HG03460 (cell line): ENCODE data around the gene KRT3.
"Not testable (repeated sequence)": the region's sequence is repeated elsewhere in the genome, so short reads cannot be mapped to it uniquely, and the experiment has no call there.

ENCODE experiments used
- ATAC-seq: cut with Tn5 transposase; IDR thresholded peaks from one replicate; pipeline ENCODE4 v1.9.1; 2021; ENCODE audit not compliant: unreplicated experiment

The KRT3 gene

DNA sequence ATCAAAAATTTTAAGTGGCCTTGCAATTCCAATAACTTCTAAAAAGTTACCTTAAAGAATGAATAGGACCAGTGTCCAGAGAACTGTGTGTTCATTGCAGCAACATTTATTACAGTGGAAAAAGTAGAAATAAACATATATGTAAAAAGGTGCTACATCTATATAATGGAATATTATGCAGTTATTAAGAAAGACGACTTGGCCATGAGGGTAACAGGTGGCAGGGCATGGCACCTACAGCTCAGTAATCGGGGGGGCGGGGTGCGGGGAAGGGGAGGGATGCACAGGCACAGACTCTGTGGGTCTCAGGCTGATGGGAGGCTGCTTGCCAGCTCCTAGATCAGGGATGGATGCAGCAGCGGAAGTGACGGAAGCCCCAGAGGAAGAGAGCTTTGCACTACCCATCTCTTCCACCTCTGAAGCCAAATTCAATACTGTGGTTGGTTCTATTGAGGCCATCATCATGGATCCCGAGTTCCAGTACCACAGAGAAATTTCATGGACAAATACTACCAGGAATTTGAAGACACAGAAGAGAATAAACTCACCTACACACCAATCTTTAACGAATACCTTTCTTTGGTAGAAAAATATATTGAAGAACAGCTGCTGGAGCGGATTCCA, 32.8 kb downstream of the KRT3 start:
- ATAC-seq = no peak

DNA sequence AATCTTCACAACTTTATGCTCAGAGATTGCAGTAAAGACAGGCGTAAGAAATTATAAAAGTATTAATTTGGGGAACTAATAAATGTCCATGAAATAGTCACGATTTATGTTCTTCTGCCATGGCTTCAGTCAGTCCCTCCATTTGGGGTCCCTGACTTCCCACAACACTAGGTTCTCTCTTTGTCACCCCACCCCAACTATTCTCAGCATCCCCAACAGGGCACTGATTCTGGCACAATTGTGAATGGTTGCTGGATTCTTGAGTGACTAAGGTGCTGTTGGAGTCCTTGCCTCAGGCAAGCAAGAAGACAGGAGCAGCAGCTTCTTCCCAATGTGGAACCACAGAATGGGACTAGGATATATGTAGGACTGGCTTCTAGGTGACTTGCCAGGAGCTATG, 34.1 kb downstream of the KRT3 start:
- ATAC-seq = no peak

GRCh38 chr12:52761218-52761617, 34.7 kb downstream of the KRT3 start:
- not testable (repeated sequence) for ATAC-seq

DNA sequence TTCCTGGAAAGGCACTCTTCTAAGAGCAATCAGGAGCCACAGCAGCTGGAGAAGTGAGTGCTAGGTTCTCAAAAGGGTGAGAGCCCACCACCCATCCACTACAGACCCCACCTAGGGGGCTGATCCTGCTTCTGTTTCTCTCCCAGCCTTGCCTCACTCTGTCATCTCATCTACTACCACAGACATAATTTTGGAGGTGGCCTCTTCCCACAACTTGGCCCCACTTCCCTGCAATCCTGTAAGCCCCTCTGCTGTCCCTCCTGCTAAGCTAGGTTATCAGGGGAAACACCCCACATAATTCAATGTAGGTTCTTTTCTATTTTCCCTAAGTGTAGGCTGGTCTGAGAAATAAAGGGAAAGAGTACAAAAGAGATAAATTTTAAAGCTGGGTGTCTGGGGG, 35.3 kb downstream of the KRT3 start:
- ATAC-seq = no peak

DNA sequence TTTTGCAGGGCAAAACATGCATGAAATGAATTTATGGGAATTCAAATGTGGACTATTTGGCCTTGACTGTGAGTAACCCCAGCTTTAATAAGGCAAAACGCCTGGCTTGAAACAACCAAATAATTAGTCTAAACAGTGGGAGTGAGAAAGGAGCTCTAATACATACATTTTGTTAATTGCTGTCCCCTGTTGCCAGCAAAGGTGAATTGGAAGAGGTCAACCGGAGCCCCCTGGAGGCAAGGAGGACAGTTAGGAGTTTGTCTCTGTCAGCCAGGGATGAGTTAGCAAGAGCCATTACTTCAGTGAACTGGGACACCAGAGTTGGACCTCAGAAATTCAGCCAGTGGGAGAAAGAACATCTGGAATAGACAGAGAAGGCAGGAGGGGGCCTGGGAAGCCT, 36.2 kb downstream of the KRT3 start:
- ATAC-seq = no peak

GRCh38 chr12:52759218-52759617, 36.7 kb downstream of the KRT3 start:
- ATAC-seq = no peak

DNA sequence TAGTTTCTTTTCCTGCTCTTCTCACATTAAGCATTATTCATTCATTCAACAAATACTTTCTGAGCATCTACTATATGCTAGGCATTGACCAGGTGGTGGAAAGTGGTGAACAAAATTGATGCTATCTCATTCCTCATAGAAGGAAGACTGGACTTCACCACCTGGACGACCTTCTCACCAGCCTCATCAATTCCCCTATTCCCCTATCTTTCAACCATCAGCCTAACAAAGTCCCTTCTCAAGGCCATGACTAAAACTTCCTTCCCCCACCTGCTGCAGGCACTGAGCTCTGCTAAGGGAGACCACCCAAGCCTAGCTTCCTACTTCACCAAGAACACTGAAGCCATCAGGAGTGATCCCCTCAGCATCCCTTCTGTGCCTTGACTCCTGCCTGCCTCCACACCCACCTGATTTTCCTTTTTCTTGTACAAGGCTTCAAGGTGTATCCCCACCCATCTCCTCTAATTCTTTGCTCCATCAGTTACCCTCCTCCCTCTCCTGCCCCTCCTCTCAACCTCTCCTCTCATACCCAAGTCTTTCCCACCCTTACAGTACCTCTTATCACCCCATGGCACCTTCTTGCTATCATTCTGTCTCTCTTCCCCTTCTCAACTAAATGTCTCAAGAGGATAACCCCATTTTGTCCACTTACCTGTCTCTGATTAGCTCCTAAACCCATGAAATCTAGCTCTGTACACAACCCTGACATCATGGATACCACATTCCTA, 38.3 kb downstream of the KRT3 start:
- no peak for ATAC-seq

- no peak for ATAC-seq
Measured at GRCh38 chr12:52756281-52756960, 39.5 kb downstream of the KRT3 start.

- no peak for ATAC-seq
Measured at GRCh38 chr12:52755533-52755932, 40.4 kb downstream of the KRT3 start.

DNA sequence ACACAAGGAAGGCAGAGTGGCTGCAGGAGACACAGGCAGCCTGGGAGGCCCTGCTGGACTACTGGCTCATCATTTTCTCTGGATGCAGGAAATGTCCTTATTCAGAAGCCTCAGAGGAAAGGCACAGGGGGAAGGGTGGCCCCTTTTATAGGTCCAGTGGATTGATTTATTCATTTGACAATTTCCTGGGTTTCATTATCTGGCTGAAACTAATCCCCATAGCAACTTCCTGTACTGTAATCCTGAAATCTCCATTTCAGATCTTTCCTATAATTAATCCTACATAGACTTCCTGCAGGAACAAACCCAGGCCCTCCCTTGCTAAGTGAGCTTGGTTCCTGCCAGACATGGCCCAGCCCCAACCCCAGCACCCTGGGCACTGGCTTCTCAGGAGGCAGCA, 41.8 kb downstream of the KRT3 start:
- ATAC-seq = no peak

GRCh38 chr12:52753283-52753682, 42.6 kb downstream of the KRT3 start:
- ATAC-seq = no peak

- ATAC-seq = no peak
Measured at GRCh38 chr12:52752516-52752915, 43.4 kb downstream of the KRT3 start.

DNA sequence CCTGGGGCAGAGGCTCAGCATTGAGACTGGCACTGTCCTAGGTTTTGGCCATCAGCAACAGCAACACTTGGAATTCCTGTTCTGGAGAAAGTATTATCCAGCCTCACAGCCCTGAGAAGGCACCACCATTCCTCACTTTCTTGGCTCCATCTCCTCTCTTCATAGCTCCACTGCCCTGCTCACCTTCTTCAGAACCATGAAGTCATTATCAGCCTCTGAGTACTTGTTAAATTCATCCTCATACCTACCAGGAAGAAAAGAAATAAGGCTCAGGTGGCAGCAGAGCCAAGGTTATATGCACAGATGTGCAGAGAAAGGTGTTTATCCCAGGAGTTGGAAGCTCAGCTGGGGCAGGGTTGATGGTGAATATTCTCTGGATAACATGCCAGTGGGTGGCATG, 44.1 kb downstream of the KRT3 start:
- no peak for ATAC-seq

DNA sequence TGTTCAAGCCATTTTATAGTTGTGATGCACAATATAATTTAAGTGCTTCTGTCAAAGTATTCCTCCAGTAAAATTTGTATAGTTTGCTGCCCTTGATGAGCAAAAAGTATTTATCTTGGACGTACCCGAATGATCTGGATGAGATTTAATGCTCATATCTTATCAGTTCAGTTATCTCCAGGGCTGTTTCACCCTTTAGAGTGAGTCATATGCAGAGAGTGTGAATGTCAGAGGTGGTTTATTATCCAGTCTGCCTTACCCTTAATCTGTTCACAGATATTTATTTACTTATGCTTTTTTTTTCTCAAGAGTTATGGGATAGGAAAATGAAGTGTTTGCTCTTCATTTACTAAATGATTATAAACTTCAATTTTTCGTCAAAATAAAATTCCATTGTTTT, 45.4 kb downstream of the KRT3 start:
- not testable (repeated sequence) for ATAC-seq

GRCh38 chr12:52749827-52750226, 46.1 kb downstream of the KRT3 start:
- ATAC-seq = no peak

DNA sequence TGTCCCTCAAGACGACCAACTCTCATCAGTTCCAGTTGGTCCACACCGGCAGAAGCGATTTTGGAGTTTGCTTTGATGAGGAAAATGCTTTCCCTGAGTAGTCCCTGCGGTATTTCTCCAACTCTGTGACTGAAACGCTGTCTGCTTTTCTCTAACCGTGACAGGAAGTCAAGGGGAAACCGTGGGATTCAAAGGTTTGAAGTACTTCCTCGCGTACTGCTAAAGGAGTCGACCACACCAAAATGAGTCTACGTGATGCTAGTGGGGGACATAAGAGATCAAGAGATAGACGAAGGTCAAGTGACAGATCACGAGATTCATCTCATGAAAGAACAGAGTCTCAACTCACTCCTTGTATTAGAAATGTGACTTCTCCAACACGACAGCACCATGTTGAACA, 47.3 kb downstream of the KRT3 start:
- ATAC-seq = no peak

DNA sequence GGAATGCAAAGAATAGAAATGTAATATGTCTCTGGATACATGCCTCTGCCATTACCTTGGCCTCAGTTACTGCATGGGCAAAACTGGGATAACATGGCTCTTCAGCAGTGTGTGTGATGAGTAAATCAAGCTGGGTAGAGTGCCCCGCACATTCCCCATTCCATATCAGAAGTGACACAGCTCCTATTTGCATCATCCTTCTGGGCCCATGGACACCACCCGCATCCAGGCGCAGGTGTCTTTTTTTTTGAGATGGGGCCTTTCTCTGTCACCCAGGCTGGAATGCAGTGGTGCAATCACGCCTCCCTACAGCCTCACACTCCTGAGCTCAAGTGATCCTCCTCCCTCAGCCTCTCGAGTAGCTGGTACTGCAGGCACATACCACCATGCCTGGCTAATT, 50.4 kb downstream of the KRT3 start:
- no peak for ATAC-seq

DNA sequence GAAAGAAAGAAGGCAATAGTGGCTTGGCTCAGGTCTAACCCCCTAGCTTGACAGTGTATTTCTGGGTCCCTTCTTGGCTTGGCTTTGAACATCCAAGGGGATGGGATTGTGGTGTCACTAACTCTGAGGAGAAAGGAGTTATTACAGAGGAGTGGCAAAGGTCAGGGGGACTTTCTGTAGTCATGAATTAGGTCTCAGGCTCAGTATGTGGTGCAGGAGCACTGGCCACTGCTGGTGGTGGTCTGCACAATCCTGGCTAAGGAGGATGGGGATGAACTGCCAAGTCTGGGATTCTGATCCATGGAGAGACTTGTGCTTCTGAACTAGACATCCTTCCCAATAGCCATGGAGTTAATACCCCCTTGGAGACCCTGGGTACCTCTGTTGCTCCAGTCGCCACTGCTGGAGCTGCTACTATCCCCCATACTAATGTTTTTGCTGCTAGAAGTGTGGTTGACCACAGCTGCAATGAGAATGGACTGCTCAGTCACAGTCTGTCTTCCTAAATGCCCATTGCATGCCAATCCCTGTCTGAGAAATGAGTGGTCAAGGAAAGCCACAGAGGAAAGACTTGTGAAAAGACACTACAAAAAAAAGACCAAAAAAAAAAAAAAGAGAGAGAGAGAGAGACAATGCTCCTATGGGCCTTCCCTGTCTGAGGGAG, 51.3 kb downstream of the KRT3 start:
- no peak for ATAC-seq

GRCh38 chr12:52742822-52743457, 53.0 kb downstream of the KRT3 start:
- ATAC-seq = no peak

GRCh38 chr12:52742196-52742580, 53.7 kb downstream of the KRT3 start:
- no peak for ATAC-seq
